H1 (cell line): ENCODE results near the gene ODF4. TPM values are rescaled to one million over a fixed set of nuclear protein-coding genes. Genes with fewer than 3 reads are reported as not detected.

Source experiments
- CTCF ChIA-PET: fragments of 300-600 bp; sonication (Branson Sonifier 250); formaldehyde crosslinking; loops from one replicate; lab custom pipeline; 2021; ENCODE audit not compliant: partially characterized antibody; lab: Charles Lee
- POLR2A ChIA-PET: fragments of 300-600 bp; sonication (Branson Sonifier 250); formaldehyde crosslinking; loops from one replicate; lab custom pipeline; 2021; ENCODE audit warnings: inconsistent platforms; ENCODE audit not compliant: partially characterized antibody; lab: Charles Lee
- DNase-seq, 2 experiments: peaks; one replicate each; pipeline versions ENCODE4 v3.0.0 to v3.0.0-alpha.2; 2010 to 2022; ENCODE audit warnings: low spot score in 2 of 2, low read depth in 1 of 2, mixed read lengths in 1 of 2
- FAIRE-seq: peaks from 2 replicates; lab custom pipeline; 2011; peaks lifted over from hg19 to GRCh38; lab: Jason Lieb, UNC
- H2AFZ ChIP-seq: 2 replicates; pipeline ENCODE4 v1.8.1; 2012; ENCODE audit warnings: low read length, inconsistent platforms
- H2AK5ac ChIP-seq: 2 replicates; pipeline ENCODE4 v1.6.1; 2013; ENCODE audit warnings: low read depth, low read length
- H2BK120ac ChIP-seq: replicated peaks from 2 replicates; pipeline ENCODE3; 2013; ENCODE audit warnings: low read depth, low read length, inconsistent platforms
- H2BK12ac ChIP-seq: 2 replicates; pipeline ENCODE4 v1.6.1; 2013; ENCODE audit warnings: low read depth, low read length
- H2BK15ac ChIP-seq: 2 replicates; pipeline ENCODE4 v1.6.1; 2013; ENCODE audit warnings: low read length
- H2BK20ac ChIP-seq: 2 replicates; pipeline ENCODE4 v1.6.1; 2013; ENCODE audit warnings: low read length
- H2BK5ac ChIP-seq: 2 replicates; pipeline ENCODE4 v1.6.1; 2013; ENCODE audit warnings: low read depth, low read length
- H3K14ac ChIP-seq: 2 replicates; pipeline ENCODE4 v1.6.1; 2013; ENCODE audit warnings: inconsistent platforms; ENCODE audit not compliant: insufficient read length
- H3K18ac ChIP-seq: 2 replicates; pipeline ENCODE4 v1.6.1; 2013; ENCODE audit warnings: low read length; ENCODE audit errors: extremely low read depth
- H3K23ac ChIP-seq: 2 replicates; pipeline ENCODE4 v1.6.1; 2013; ENCODE audit warnings: inconsistent platforms; ENCODE audit not compliant: insufficient read length
- H3K23me2 ChIP-seq: 2 replicates; pipeline ENCODE4 v1.6.1; 2013; ENCODE audit warnings: low read depth, low read length
- H3K27ac ChIP-seq: 2 replicates; pipeline ENCODE4 v1.6.1; 2011; ENCODE audit warnings: low read depth, low read length, inconsistent platforms
- H3K27me3 ChIP-seq, 4 experiments: replicated peaks in 1 of 4; 1 replicate in 1 of 4; 2 replicates in 3 of 4; pipeline versions ENCODE4 v1.6.1 to v1.8.1; 2011 to 2013; ENCODE audit warnings: low read length in 3 of 4, mild to moderate bottlenecking in 3 of 4, inconsistent platforms in 2 of 4, mixed read lengths in 2 of 4, moderate library complexity in 1 of 4; ENCODE audit not compliant: control insufficient read depth in 3 of 4, insufficient read depth in 3 of 4; ENCODE audit errors: extremely low read depth in 1 of 4
- H3K36me3 ChIP-seq, 4 experiments: 2 replicates each; pipeline versions ENCODE4 v1.6.1 to v1.8.1; 2011 to 2013; ENCODE audit warnings: mild to moderate bottlenecking in 4 of 4, low read length in 3 of 4, moderate library complexity in 2 of 4, control low read depth in 1 of 4, inconsistent platforms in 1 of 4; ENCODE audit not compliant: insufficient read depth in 4 of 4, control insufficient read depth in 2 of 4
- H3K4ac ChIP-seq: replicated peaks from 2 replicates; pipeline ENCODE3; 2013; ENCODE audit warnings: low read length, low read depth, mixed read lengths, inconsistent platforms; ENCODE audit not compliant: insufficient read length
- H3K4me1 ChIP-seq, 4 experiments: replicated peaks in 1 of 4; 1 replicate in 1 of 4; 2 replicates in 3 of 4; pipeline versions ENCODE4 v1.6.1 to v1.8.1; 2011 to 2013; ENCODE audit warnings: low read length in 3 of 4, inconsistent platforms in 2 of 4, mixed read lengths in 1 of 4; ENCODE audit not compliant: insufficient read depth in 4 of 4, control insufficient read depth in 3 of 4
- H3K4me2 ChIP-seq, 2 experiments: 2 replicates each; pipeline versions ENCODE4 v1.6.1 to v1.8.1; 2011 to 2013; ENCODE audit warnings: low read depth in 2 of 2, low read length in 2 of 2, control low read depth in 1 of 2, inconsistent platforms in 1 of 2, mild to moderate bottlenecking in 1 of 2; ENCODE audit not compliant: insufficient read depth in 1 of 2
- H3K4me3 ChIP-seq, 4 experiments: fragments of 200-600, 300-600 bp in 1 of 4; sonication (generic), shearing (Covaris generic), sonication (Bioruptor Twin) in 1 of 4; 2 replicates each; pipeline versions ENCODE4 v1.5.1 to v1.8.1; 2011 to 2016; ENCODE audit warnings: low read length in 4 of 4, low read depth in 3 of 4, control low read depth in 2 of 4, inconsistent platforms in 2 of 4, mild to moderate bottlenecking in 2 of 4, mixed read lengths in 1 of 4, moderate library complexity in 1 of 4; ENCODE audit not compliant: insufficient read depth in 2 of 4; ENCODE audit errors: extremely low read depth in 1 of 4
- H3K56ac ChIP-seq: replicated peaks from 2 replicates; pipeline ENCODE3; 2013; ENCODE audit warnings: low read depth, mild to moderate bottlenecking, mixed read lengths, low read length, inconsistent platforms; ENCODE audit not compliant: insufficient read length
- H3K79me1 ChIP-seq: 2 replicates; pipeline ENCODE4 v1.6.1; 2013; ENCODE audit warnings: low read depth, low read length, control low read depth
- H3K79me2 ChIP-seq, 2 experiments: 2 replicates each; pipeline versions ENCODE4 v1.6.1 to v1.8.1; 2012 to 2013; ENCODE audit warnings: low read length in 2 of 2, mild to moderate bottlenecking in 2 of 2, inconsistent platforms in 1 of 2; ENCODE audit not compliant: insufficient read depth in 2 of 2, control insufficient read depth in 1 of 2
- H3K9ac ChIP-seq, 4 experiments: replicated peaks in 1 of 4; 1 replicate in 1 of 4; 2 replicates in 3 of 4; pipeline versions ENCODE4 v1.6.1 to v1.8.1; 2011 to 2013; ENCODE audit warnings: low read depth in 3 of 4, low read length in 3 of 4, control low read depth in 2 of 4, mild to moderate bottlenecking in 2 of 4, moderate library complexity in 2 of 4, inconsistent platforms in 1 of 4; ENCODE audit errors: extremely low read depth in 1 of 4
- H3K9me3 ChIP-seq, 2 experiments: 2 replicates each; pipeline versions ENCODE4 v1.6.1 to v1.8.1; 2012 to 2013; ENCODE audit warnings: mild to moderate bottlenecking in 2 of 2, moderate library complexity in 2 of 2, control low read depth in 1 of 2, inconsistent platforms in 1 of 2, low read depth in 1 of 2, low read length in 1 of 2, mixed read lengths in 1 of 2; ENCODE audit not compliant: insufficient read depth in 2 of 2
- H4K20me1 ChIP-seq, 2 experiments: replicated peaks in 1 of 2; 2 replicates each; pipeline versions ENCODE3 to v1.8.1; 2011 to 2013; ENCODE audit warnings: inconsistent platforms in 2 of 2, low read length in 2 of 2, mild to moderate bottlenecking in 1 of 2; ENCODE audit not compliant: insufficient read depth in 2 of 2, control insufficient read depth in 1 of 2
- H4K5ac ChIP-seq: 2 replicates; pipeline ENCODE4 v1.6.1; 2013; ENCODE audit warnings: low read length, low read depth, mixed read lengths, inconsistent platforms; ENCODE audit not compliant: insufficient read length
- H4K8ac ChIP-seq: 2 replicates; pipeline ENCODE4 v1.8.0; 2013; ENCODE audit warnings: mild to moderate bottlenecking, moderate library complexity, low read length, inconsistent platforms; ENCODE audit not compliant: insufficient read depth; ENCODE audit errors: extremely low read depth
- H4K91ac ChIP-seq: replicated peaks from 2 replicates; pipeline ENCODE3; 2013; ENCODE audit warnings: low read length, mixed read lengths, inconsistent platforms; ENCODE audit not compliant: insufficient read length
- CBX5 ChIP-seq: fragments of 300-800, 300-1000 bp; sonication (generic); IDR thresholded peaks from 2 replicates; pipeline ENCODE4 v1.7.1; 2016; ENCODE audit warnings: antibody characterized with exemption, low read length, low read depth
- EGR1 ChIP-seq: IDR thresholded peaks from 2 replicates; pipeline ENCODE4 v1.6.1; 2011; ENCODE audit warnings: low read depth, low read length, borderline replicate concordance
- GTF2F1 ChIP-seq: IDR thresholded peaks from 2 replicates; pipeline ENCODE4 v1.6.1; 2012; ENCODE audit warnings: low read depth, low read length, improper control_type of control experiment, borderline replicate concordance
- TCF12 ChIP-seq: IDR thresholded peaks from 2 replicates; pipeline ENCODE4 v1.6.1; 2011; ENCODE audit warnings: low read depth, mild to moderate bottlenecking, low read length
- WGBS, 2 experiments: shearing (Covaris generic) in 1 of 2; methylation state at CpG; one replicate each; pipeline versions ENCODE4 v1.1.6 to v1.1.7; 2013 to 2015; ENCODE audit warnings: low lambda C conversion rate in 2 of 2, mixed read lengths in 2 of 2, inconsistent platforms in 1 of 2, low coverage in 1 of 2, missing lambda C conversion rate in 1 of 2; ENCODE audit not compliant: insufficient replicate concordance in 2 of 2, insufficient coverage in 1 of 2, insufficient read length in 1 of 2; ENCODE audit errors: extremely low coverage in 1 of 2, missing lambda C conversion rate in 1 of 2; 5-methylcytosine and 5-hydroxymethylcytosine counted together
- polyA plus RNA-seq, 7 experiments: library from polyadenylated mRNA; depleted of rRNA in 3 of 7; stranded (reverse) in 5 of 7; unstranded in 2 of 7; fragments of >200 nt in 5 of 7; fragments of 200-250 nt in 2 of 7; gene quantifications; 1 replicate in 5 of 7; 2 replicates in 1 of 7; 4 replicates in 1 of 7; pipeline versions ENCODE4 v1.2.1 to v1.2.3, GENCODE V29; 2011 to 2013; ENCODE audit warnings: missing spikeins in 2 of 7, mixed read lengths in 2 of 7
- total RNA-seq: library from RNA; stranded (reverse); fragmentation: NEBNext Ultra II Directional; extraction: Animal tissue kit (Norgen Biotek cat#: 25700); gene quantifications from 2 replicates; pipeline ENCODE4 v1.2.1, GENCODE V29; 2021

Gene ODF4
- total and polyA plus RNA-seq, 2 of the 8 experiments (the other 6 are each of a cell fraction or from before 2014, with no cell fraction given), result not detected

- H2BK15ac ChIP-seq, result no peak overlapping the region; the same call in 1 of the 2 replicates
- H3K56ac ChIP-seq, result no peak overlapping the region
- H3K4ac ChIP-seq, result no peak overlapping the region
- no peak overlapping the region for H4K91ac ChIP-seq
- peaks cover 10% of the 10 kb centered on the region; the same call in 1 of the 2 replicates for H3K23me2 ChIP-seq
- H4K5ac ChIP-seq, result no peak overlapping the region
- H3K9me3 ChIP-seq, result no peaks in the 10 kb centered on the region
- POLR2A ChIA-PET, result interaction anchor here (1.4 to 66.3 kb wide), 6 partner anchors 8 to 91 kb away, joined by 3 to 1521 read pairs (median 10); partner anchors contain the start of genes AURKB, CTC1, KRABD2 and PFAS
- H4K20me1 ChIP-seq, result peaks cover 0 to 1% of the 10 kb centered on the region in 2 experiments
- no peak for TF ChIP-seq EGR1
- no peak for TF ChIP-seq CBX5
- no peak for TF ChIP-seq TCF12
- TF ChIP-seq GTF2F1, result no peak
- no peak overlapping the region for H2AFZ ChIP-seq
- H2BK20ac ChIP-seq, result no peak overlapping the region
- DNase-seq, result no peak
- no peak overlapping the region for H2AK5ac ChIP-seq
- no peak overlapping the region for H2BK120ac ChIP-seq
- H3K4me3 ChIP-seq, result no peak overlapping the region
- CTCF ChIA-PET, result interaction anchor here (1.0 to 1.2 kb wide), 2 partner anchors 8 to 95 kb away, joined by 3 read pairs; no protein-coding TSS in a partner anchor
- H3K9ac ChIP-seq, result 0 out of 7 replicates have a peak overlapping the region, but pooled peaks of 1 of the 4 experiments have one; percentile 20
- H3K18ac ChIP-seq, result no peak overlapping the region
- no peak overlapping the region for H2BK5ac ChIP-seq
- H3K79me1 ChIP-seq, result no peaks in the 10 kb centered on the region
- H3K14ac ChIP-seq, result no peak overlapping the region
- peaks cover 0 to 2% (median 0%) of the 10 kb centered on the region in 4 experiments; a peak in 1 of 7 replicates for H3K27me3 ChIP-seq
- no peak overlapping the region for H3K23ac ChIP-seq
- no peak overlapping the region for H3K4me2 ChIP-seq
- H3K27ac ChIP-seq, result peak overlapping the region; percentile 23; the same call in 1 of the 2 replicates
- WGBS, 2 experiments, result 92 to 100% methylated on average over 1 to 5 of the region's 5 CpGs
- H4K8ac ChIP-seq, result no peak overlapping the region
- H3K4me1 ChIP-seq, result peaks cover 0 to 13% (median 10%) of the 10 kb centered on the region in 4 experiments; a peak in 6 of 7 replicates
- no peaks in the 10 kb centered on the region for H3K36me3 ChIP-seq
- no peaks in the 10 kb centered on the region for H3K79me2 ChIP-seq
- no peak overlapping the region for H2BK12ac ChIP-seq
- no peak for FAIRE-seq
Measured at GRCh38 chr17:8292639-8293395, 46.8 kb upstream of the ODF4 start.
